Ammon's horn (tissue), 1 donor: ENCODE results near the gene ARHGAP28.

Experiments used
- DNase-seq: peaks from one replicate; pipeline ENCODE4 v3.0.0-alpha.2; 2016; ENCODE audit warnings: low spot score

The ARHGAP28 gene

DNA sequence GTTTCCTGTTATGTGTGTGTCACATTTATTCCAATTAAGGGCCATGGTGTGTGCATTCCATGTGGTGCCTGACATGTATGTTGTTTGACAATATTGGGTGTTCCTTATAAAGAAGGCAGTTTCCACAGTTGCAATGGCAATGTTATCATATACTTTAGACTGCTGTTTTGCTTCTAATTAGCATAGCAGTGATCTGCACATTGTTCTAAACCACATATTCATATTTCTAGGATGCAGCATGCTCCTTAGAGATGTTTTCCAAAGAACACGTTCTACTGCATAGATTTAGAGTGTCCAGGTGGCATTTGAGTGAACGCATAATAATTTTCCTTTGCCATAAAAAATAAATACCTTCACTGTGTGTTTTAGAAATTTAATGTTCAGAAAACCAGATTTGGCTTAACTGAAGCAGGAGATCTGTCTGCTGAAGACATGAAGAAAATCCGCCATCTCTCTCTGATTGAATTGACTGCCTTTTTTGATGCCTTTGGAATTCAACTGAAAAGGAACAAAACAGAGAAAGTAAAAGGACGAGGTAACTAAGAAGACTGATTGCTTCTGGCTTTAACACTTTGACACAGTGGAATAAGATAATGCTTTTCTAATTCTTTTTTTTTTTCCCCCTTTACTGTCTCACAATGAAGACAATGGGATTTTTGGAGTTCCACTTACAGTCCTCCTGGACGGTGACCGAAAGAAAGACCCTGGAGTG lies 143.7 kb downstream of the ARHGAP28 start:
- no peak for DNase-seq

DNA sequence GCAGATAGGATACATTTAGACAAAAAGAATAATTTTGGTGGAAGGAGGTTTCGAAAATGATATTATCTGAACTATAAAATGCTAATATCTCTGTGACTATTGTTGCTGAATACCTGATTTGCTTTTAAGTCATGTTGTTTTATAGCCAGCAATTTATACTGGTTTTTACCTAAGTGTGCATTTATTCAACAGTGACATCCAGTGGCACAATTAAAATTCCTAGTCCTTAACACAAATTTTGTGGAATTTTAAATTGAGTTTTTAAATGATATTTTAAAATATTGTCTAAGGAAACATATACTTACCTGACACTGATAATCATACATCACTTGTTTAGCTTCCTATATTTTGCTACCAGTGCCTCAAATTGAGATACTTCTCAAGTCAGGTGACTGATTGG lies 144.8 kb downstream of the ARHGAP28 start:
- no peak for DNase-seq

DNA sequence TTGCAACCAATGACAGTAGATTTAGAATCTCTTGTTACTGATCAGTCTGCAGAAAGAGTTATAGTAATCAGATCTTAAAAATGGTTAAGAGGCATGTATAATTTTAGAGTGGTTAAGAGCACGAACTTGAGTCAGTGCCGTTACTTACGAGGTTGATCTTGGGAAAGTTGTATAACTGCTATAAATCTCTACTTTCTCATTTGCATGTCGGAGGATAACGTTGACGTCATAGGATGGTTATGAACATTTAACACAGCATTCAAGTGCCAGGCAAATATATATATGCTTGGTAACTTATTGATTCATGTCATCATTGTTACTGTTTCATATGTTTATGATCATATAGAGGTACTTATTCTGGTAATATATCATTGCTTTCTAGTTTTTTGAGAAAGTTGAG lies 146.2 kb downstream of the ARHGAP28 start:
- DNase-seq = no peak

DNA sequence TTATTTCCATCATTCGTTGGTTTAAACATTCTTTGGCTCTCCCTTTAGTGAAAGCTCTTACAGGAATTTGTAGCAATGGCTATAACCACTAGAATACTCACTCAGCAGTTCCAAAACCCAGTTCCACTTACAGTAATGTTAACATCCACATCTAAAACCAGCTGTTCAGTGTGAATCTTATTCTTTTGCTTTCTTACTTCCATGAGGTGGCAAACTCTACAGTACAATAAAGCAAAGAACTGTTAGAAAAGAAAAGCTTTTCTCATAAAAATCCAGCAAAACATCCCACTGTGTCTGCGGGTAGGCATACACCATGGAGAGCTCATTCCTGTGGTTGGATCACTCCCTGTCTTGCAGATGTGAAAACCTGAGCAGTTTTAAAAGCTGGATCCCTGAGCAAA lies 147.1 kb downstream of the ARHGAP28 start:
- no peak for DNase-seq

DNA sequence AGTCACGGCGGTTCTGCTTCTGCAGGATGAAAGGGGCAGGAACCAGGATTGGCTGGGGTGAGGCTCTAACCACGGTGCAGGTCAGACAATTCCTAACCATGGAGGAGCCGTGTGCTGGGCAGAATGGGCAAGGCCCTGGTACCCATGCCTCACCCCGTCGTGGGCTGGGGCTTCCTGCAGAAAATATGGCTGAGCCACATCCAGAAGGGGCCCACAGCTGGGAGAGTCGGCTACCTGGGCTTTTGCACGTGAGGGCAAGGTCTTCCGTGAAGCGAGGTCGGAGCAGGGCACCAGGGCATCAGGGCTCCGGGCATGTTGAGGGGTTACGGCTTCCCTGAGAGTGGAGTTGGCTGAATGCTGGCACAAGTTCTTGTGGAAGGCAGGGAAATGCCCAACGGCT lies 147.8 kb downstream of the ARHGAP28 start:
- no peak for DNase-seq

DNA sequence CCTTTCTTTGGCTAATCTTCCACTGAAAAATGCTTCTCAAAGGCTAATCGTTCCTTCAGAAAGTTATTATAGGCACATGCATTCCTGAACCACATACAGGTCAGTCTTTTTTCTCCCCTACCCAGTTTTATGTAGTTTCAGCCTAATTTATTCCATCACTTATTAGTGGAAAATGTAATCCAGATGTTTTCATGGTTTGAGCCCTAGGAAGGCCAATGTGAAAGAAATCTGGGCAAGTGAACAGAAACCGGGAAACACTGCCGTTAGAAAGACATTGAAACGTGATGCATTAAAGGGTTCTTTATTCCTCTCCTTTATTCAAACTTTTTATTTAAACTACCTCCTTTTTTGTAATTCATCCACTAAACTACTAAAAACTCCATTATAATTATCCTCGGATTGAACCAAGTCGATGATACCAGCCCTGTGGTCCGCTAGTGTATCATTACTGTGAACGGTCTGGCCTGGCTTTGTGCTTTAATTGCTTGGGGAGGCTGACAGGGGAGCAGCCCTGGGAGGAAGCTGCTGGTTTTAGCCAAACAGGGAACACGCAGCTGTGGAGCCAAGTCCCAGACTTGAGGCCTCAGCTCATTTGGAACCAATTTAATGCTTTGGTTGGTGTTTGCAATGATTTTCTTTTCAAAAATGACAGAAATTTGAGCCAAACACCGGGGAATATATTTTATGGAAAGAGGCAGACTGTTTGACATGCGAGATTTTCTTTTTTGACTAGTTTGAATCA lies 149.2 kb downstream of the ARHGAP28 start:
- no peak for DNase-seq

DNA sequence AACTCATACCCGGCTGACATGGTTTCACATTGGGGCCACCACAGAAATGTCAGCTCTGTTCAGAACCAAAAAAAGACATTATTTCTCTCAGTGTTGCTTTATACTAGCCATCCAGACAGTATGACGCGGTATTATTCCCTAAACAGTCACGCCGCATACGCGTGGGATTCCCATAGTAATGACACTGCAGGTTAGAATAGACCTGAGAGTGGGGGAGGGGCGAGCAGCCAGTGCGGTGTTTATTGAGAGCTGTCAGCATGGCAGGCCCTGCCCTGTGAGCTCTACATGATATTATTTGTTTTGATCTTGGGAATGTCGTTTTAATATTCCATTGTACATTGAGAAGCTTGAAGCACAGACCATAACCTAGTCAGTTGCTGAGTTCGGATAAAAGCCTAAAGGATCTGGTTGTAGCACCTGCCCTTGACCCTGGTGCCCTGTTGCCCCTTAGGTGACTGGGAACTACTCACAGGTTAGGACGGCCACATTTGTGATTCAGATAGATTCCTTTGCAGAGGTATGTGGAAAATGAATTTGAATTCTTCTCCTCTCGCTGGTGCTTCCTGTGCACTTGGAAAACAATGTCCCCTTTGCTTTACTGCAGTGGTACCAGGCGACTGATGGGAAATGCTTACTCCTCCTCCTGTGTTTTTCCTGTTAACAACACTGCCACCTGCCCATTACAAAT lies 150.1 kb downstream of the ARHGAP28 start:
- DNase-seq = peak; percentile 11

DNA sequence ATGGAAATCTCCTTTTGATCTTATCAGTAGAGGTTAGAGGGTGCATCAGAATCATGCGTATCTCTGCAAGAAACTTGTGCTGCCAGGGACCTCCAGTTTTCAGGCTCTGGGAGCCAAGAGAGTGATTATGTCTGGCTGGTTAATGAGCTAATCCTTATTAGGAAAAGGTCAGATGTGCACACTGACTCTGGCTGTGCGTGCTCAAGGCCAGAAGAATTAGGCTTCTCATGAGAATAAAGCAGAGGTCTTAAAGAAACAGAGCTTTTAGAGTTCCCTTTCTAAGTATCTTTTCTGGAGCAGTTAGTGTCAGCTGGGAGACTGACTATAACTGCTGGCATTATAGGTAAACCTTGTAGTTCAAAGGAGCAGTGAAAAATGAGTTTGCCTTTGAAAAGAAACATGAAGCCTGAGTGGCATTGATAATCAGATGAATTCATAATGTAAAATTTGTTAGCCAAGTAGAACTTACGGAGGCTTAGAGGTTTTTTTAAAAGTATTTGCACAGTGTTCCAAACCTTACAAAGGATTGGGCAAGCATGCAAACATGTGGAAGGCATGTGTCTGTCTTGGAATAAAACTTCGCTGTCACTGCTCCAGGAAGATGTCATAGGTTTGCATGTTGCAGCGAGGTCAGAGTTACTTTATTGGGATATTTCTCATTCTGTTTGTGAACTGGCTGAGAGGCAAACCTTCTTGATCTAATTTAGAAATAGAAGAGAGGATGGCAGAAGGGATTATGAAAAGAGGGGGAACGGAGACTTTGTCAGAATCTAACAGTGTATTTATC lies 151.7 kb downstream of the ARHGAP28 start:
- DNase-seq = no peak

DNA sequence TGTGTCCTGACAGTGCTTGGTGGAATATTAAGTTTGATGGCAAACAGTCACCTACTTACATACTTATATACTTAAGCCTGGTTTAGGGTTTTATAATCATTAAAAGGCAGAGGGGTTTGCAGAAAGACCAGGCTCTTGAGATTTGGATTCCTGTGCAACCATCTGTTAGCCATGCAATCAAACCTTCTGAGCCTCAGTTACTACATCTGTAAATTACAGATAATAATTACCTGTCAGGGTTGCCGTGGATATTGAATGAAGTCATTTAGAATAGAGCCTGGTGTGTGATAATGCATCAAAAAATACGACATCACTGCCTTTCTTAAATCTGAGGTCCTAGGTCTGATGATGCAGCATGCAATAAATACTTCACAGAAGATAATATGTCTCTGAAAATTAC lies 152.9 kb downstream of the ARHGAP28 start:
- no peak for DNase-seq

DNA sequence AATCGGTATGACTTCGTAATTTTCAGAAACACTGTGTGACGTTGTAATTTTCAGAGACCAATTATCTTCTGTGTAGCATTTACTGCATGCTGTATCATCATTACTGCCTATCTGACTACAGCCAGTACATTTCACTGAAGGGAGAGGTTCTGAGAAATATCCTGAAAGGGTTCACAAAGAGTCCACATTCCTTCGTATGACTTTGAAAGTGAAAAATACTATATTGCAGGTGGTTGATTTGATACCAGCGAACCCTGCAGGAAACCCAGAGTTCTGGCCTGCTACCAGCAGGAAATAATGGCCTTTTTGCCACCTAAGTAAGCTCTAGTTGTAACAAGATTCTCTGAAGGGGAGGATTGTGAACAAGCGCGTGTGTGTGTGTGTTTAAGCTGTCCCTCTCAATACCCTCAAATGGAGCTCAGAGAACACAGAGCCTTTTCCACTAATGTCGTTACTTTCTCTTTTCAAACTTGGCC lies 155.5 kb downstream of the ARHGAP28 start:
- DNase-seq = no peak

DNA sequence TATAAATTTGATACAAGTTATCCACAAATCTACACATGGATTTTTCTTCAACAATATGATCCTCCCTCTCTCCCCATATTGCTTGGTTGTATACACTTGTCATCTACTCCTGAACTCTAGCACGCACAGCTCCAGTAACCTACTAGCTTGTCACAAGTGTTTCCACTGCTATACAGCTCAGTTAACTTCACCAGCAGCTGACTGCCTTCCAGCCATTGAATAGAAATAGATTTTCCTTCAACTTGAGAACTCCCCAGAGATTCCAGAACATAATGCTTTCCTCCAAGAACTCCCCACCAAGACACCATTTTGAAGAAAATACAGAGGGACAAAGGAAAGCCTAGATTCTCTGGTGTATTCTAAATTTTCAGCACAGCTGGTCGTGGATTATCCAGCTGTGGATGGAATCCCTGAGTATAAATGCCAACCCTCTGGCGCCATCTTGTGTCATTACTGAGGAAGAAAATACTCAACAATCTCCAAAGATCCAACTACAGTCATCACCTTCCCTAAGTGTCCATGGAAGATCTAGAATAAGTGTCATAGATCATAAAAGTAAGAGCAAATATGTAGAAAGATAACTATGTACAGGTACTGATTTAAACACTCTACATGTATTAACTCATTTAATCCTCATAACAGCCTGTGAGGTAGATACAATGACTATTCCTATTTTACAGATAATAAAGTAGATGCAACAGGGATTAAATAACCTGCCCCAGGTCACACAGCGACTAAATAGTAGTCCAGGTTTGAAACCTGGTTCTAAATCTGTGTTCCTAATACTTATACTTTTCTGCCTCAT lies 156.7 kb downstream of the ARHGAP28 start:
- DNase-seq = peak; percentile 79

DNA sequence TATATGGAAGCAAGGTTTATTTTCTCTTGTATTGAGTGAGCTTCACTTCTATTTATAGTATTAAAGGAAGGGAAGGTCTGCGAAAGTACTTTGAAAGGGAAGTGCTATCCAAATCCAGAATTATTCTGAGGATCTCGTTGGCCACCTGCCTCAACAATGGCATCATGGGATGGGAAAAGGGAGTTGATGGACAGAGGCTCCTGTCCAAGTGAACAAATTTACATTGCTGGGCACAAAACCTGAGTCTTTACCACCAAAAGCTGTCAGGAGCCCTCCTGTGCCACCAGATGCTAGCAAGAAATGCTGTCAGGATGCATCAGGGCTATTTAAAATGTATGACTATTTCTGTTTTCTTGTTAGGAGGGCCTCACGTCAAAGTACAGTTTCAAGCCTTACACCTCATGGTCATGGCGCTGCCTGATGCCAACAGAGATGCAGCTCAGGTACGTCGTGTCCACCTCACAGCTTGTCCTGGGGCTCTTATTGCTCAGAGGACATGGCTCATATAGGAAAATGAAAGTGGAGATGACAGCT lies 157.3 kb downstream of the ARHGAP28 start:
- no peak for DNase-seq

DNA sequence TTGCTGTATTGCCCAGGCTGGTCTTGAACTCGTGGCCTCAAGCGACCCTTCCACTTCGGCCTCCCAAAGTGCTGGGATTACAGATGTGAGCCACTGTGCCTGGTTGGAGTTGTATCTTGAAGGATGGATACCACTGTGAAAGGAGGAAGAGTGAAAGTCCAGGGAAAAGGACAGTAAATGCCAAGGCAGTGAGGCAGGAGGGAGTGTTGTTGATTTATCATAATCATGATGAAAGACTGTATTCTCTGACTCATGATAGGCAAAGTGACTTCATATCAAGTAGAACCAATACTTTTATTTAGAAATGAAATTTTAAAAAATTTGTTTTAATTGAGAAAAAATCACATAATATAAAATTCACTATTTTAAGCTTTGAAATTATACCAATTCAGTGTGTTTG lies 162.3 kb downstream of the ARHGAP28 start:
- no peak for DNase-seq

DNA sequence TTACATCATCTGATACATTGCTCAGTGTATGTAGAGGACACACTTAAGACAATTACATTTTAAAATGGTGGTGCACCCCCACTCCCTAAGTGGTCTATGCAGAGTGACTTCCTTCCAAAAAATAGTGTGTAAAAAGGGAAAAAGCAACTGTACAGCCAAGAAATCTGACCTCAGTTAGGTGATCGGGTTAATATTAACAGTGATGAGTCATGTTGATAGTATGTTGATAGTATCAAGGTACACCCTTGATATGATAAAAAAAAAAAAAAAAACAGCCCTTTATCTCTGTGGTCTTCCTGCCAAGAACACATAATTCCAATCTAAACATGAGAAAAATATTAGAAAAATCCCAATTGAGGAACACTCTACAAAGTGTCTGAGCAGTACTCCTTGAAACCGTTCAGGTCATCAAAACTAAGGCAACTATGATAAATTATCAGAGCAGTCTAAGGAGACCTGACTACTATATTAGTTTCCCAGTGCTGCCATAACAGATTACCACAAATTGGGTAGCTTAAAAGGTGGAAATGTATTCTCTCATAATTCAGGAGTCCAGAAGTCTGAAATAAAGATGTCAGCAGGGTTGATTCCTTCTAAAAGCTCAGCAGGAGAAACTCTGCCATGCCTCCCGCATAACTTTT lies 171.9 kb downstream of the ARHGAP28 start:
- DNase-seq = no peak

DNA sequence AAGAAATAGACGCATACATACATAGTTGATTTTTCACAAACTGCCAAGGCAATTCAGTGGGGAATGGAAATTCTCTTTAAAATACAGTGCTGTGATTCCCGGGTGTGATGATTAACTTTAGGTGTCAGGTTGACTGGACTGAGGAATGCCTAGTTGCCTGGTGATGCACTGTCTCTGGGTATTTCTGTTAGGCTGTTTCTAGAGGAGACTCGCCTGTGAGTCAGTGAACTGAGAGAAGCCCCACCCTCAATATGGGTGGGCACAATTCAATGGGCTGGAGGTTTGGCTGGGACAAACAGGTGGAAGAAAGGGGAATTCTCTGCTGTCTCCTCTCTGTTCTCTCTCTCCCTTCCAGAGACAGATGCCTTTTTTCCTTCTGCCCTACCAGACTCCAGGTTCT lies 187.6 kb downstream of the ARHGAP28 start:
- no peak for DNase-seq

DNA sequence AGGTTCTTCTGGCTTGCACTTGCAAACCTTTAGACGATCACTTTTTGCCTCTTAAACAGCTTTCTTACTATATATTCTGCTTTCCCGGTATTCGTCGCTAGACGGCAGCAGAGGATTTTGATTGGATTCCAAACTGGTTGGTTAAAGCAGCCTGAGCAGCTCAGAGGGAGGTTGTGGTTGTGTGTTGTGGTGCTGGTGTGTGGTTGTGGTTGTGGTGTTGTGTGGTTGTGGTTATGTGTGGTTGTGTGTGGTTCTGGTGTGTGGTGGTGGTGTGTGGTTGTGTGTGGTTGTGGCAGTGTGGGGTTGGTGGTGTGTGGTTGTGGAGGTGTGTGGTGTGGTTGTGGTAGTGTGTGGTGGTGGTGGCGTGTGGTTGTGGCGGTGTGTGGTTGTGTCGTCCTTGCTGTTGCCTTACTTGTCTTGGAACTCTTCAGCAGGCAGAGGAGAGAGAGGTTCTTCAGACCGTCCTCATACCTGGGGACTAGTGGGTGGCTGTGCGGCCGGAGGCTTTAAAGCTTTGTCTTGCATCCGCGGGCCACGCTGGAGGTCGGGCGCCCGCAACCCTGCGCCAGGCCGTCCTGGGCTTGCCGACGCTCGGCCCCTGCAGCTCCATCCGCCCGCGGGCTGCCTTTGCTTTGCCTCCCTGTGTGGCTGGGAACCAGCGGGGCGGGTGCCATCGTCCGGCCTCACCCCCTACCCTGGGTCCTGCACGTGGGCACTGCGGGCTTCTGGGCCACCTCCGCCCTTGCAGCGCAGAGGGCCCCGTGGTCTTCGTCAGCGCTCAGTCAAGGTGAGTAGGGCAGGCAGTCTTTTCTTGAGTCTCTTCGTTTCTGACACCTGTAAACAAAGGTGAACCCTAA lies 190.8 kb downstream of the ARHGAP28 start:
- peak; percentile 43 for DNase-seq

DNA sequence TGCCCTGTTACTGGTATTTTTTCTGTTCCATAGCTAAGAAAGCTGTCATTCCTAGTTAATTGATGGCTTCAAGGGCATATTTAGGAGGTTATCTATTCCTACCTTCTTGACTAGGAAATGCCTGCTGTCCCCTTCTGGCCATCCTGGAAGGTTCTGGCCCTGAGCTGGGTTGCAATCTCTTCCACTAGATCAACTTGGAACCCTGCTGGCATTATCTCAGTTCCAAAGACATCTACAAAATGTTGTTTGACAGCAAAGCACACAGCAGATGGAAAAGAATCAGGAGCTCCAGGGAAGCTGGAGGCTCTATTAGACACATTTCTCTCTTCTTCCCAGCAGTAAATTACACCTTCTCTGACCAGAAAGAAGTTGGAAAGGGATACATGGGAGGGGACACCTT lies 192.1 kb downstream of the ARHGAP28 start:
- DNase-seq = no peak

DNA sequence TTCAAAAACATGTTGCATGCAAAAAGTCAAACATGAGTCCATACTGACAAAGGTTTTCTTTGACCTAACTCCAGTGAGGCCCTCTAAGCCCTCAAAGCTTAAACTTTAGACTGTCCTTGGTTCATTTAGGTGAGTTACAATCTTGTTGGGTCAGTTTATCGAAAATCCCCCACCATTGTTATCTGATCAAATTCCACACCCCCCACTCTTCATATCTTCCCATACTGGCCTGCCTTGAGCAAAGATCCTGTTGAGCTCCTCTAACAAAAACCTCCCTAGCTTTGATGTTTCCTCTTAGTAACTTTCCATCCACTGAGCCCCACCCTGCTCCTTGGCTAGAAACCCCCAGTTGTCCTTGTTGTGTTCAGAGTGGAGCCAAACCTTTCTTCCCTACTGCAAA lies 193.7 kb downstream of the ARHGAP28 start:
- no peak for DNase-seq

DNA sequence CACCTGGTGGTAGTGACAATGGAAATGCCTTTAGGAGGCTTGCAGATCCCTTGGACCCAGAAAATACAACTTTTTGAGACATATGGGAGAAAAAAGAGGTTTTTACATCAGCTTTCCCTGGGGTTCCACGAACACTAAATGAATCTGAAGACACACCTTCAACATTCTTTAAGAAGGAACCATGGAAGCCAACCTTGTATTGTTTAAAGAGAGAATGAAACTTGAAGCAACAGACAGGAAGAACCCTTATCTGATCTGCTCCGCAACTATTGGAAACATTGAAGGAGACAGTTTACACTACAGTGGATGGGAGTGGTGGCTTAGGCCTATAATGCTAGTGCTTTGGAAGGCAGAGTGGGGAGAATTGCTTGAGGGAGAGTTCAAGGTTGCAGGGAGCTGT lies 197.6 kb downstream of the ARHGAP28 start:
- no peak for DNase-seq

DNA sequence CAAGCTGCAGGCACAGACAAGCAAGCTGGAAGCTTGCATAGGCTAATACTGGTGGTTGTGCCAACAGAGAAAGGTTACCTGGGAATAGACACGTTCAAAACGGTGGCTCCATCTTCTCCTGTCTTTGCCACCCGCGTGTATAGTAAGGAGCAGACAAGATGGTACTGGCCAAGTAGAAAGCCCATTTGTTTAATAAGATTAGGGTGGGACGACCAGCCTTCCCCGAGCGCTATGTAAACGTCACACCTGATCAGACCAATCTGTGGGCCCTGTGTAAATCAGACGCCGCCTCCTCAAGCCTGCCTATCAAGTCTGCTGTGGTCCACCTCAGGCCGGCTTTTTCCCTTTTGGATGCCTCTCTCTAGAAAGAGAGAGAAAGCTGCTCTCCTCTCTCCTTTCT lies 198.8 kb downstream of the ARHGAP28 start:
- DNase-seq = no peak
